CD4-positive, alpha-beta T cell treated with Interleukin-4 for 1 hour (primary cell): ENCODE results near the gene FNIP2.
"Not testable (repeated sequence)": the region's sequence is repeated elsewhere in the genome, so short reads cannot be mapped to it uniquely, and the experiment has no call there.

Experiments
- DNase-seq, 2 donors: peaks; one replicate each; pipeline ENCODE4 v3.0.0-alpha.2; 2020 to 2022

The FNIP2 gene

GRCh38 chr4:158768555-158769174 lies at the start of gene FNIP2:
Gene FNIP2 (plus strand): TSS chr4:158769026. CDS start chr4:158769213, 187 bp downstream.
- peak; percentile 69 to 73 for DNase-seq

- no peak for DNase-seq
These were observed 47.1 kb upstream of the FNIP2 start for GRCh38 chr4:158721680-158722079.

DNA sequence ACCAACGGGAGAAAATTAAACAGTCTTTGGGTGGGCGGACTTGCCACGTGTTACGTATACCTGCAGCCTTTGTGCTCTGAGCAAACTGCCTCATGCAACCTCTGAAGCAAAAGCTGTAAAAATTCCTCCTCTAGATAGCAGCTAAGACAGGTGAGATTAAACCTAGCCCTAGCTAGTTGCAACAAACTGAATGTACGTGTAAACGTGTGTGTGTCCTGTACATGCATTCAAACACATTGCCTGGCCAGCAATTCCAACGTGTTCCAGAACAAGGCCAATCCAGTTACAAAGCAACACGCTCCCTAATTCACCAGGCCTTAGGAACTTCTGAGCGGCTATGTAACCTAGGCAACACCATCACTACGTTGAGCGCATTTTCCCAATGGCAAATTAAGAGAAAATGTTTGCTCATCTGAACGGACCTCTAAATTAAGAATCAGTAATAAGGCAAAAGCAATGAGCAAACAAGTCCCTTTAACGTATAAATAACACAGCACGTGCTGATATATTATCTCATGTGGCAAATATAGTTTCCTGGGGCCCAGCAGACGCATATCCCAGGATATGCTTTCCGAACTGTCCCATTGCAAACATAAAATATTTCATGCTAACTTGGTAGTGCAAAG lies 46.4 kb upstream of the FNIP2 start:
- peak in 1 of 2 donors; percentile 19 for DNase-seq

GRCh38 chr4:158722917-158723793 lies 45.7 kb upstream of the FNIP2 start, which contains the start of gene PPID:
Gene PPID (minus strand): TSS chr4:158723396. CDS start chr4:158723288, 108 bp downstream.
- peak; percentile 82 to 83 for DNase-seq

GRCh38 chr4:158724637-158725036 lies 44.2 kb upstream of the FNIP2 start:
- DNase-seq: no peak

DNA sequence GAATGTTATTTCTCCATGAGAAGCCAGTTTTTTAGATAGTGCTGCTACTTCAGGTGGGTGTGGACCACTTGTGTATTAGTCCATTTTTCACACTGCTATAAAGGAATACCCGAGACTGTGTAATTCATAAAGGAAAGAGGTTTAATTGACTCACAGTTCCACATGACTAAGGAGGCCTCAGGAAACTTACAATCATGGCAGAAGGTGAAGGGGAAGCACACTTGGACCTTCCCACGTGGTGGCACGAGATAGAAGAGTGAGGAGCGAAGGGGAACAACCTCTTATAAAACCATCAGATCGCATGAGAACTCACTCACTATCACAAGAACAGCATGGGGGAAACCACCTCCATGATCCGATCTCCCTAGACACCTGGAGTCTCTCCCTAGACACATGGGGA lies 42.2 kb upstream of the FNIP2 start:
- no peak for DNase-seq

DNA sequence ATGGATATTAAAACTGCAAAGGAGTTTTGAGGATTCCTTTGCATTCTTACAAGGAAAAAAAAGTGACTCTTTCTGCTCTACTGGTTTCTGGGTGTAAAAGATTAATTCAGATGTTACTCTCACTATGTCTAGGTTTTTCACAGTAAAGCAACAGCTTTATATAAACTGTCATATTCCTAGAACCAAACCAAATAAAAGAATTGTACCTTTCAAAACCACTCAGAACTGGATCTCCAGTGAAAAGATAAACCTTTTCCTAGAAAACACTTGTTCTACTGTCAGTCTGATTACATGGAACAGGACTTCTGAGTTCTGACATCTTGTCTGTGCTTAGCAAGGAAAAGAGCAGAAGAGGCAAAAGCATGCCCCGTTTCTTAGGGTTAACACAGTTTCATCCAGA lies 40.6 kb upstream of the FNIP2 start:
- DNase-seq: no peak

GRCh38 chr4:158729716-158730559 lies 38.9 kb upstream of the FNIP2 start:
- DNase-seq: peak; percentile 54 to 62

GRCh38 chr4:158738866-158739265 lies 30.0 kb upstream of the FNIP2 start:
- DNase-seq: no peak

- no peak for DNase-seq
These were observed 29.2 kb upstream of the FNIP2 start for GRCh38 chr4:158739600-158739999.

- no peak for DNase-seq
These were observed 27.4 kb upstream of the FNIP2 start for GRCh38 chr4:158741326-158742021.

GRCh38 chr4:158746537-158746936 lies 22.3 kb upstream of the FNIP2 start:
- DNase-seq: not testable (repeated sequence)

GRCh38 chr4:158750379-158750778 lies 18.4 kb upstream of the FNIP2 start:
- no peak for DNase-seq

DNA sequence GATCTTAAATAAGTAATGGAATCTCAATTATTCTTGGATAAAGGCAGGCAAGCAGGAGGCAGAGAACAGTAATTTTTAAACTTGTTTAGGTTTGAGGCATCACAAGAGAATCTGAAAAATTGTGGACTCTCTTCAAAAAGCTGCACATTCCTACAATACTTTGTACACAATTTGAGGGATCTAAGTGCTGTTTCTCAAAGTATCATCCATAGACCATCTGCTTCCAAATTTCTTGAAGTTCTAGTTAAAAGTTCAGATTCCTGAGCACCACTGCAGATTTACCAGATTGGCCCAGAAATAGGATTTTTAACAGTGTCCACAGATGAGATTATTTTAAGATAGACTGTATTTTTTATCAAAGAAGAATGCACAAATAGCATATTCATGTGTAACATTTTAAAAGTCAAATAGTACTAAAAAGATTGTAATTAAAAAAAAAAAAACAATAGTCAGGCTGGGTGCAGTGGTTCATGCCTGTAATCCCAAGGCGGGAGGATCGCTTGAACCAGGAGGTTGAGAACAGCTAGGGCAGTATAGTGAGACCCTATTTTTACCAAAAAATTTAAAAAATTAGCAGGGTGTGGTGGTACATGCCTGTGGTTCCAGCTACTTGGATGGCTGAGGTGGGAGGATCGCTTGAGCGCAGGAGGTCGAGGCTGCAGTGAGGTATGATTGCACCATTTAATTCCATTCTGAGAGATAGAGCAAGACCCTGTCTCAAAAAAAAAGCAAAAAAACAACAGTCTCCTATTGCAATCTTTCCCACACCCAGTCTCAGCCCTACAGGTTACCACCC lies 14.2 kb upstream of the FNIP2 start:
- no peak for DNase-seq

DNA sequence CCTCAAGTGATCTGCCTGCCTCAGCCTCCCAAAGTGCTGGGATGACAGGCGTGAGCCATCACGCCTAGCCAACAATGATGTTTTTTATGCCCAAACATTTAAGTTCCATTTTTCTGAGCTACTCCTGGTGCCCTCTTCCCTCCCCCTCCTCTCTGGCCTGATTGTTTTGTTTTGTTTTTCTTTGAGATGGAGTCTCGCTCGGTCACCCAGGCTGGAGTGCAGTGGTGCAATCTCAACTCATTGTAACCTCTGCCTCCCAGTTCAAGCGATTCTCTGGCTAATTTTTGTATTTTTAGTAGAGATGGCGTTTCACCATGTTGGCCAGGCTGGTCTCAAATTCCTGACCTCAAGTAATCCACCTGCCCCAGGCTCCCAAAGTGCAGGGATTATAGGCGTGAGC lies 13.0 kb upstream of the FNIP2 start:
- DNase-seq: not testable (repeated sequence)

DNA sequence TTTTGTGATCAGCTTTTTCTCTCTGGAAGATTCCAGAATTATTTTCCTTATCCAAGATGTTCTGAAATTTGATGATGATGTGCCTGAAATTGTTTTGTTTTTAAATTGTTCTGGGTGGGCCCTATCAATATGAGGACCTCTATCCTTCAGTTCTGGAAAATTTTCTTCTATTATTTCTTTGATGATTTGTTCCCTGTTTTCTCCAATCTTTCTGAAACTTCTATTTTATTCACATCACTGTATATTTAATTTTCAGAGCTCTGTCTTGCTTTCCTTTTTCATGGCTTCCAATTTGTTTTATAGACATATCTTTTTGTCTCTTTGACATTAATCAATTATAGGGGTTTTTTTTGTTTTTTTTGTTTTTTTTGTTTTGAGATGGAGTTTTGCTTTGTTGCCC lies 12.2 kb upstream of the FNIP2 start:
- no peak for DNase-seq

- no peak for DNase-seq
These were observed 10.7 kb upstream of the FNIP2 start for GRCh38 chr4:158758142-158758541.

DNA sequence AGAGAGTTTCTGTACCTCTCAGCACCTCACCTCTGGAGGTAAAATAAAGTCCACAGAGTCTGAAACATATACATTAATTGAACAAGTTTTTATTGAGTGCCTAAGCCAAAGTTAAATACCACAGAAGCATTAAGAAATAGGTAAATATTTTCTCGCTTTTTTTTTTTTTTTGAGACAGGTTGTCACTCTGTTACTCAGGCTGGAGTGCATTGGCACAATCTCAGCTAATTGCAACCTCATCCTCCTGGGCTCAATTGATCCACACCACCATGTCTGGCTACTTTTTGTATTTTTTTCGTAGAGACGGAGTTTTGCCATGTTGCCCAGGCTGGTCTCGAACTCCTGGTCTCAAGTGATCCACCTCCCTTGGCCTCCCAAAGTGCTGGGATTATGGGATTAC lies 10.1 kb upstream of the FNIP2 start:
- DNase-seq: no peak

DNA sequence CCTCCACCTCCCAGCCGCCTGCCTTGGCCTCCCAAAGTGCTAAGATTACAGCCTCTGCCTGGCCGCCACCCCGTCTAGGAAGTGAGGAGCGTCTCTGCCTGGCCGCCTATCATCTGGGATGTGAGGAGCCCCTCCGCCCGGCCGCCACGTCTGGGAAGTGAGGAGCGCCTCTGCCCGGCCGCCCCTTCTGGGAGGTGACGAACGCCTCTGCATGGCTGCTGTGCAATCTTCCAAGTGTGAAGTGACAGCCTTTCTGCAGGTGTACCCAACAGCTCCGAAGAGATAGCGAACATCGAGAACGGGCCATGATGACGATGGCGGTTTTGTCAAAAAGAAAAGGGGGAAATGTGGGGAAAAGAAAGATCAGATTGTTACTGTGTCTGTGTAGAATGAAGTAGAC lies 9.3 kb upstream of the FNIP2 start:
- not testable (repeated sequence) for DNase-seq

GRCh38 chr4:158760866-158761265 lies 8.0 kb upstream of the FNIP2 start:
- no peak for DNase-seq

GRCh38 chr4:158762553-158762952 lies 6.3 kb upstream of the FNIP2 start:
- no peak for DNase-seq
